Adrenal gland (tissue), 5 donors: ENCODE measurements around the gene DNAAF2.
"Not testable (repeated sequence)": the region's sequence is repeated elsewhere in the genome, so short reads cannot be mapped to it uniquely, and the experiment has no call there.

Source experiments
- POLR2A ChIP-seq, 2 donors: fragments of 450-650 bp; IDR thresholded peaks; one replicate each; pipeline ENCODE4 v1.6.1; 2017; ENCODE audit warnings: antibody characterized with exemption in 2 of 2, mild to moderate bottlenecking in 2 of 2, moderate library complexity in 1 of 2
- TF ChIP-seq, protein P1 (sequence below), 6 experiments: fragments of 450-650 bp in 4 of 6; fragments of 200-600 bp in 2 of 6; sonication (generic) in 1 of 6; IDR thresholded peaks; 1 replicate in 5 of 6; 2 replicates in 1 of 6; pipeline versions ENCODE4 v1.5.1 to v1.8.0; 2016 to 2021; ENCODE audit warnings: antibody characterized with exemption in 6 of 6, mild to moderate bottlenecking in 2 of 6, moderate library complexity in 1 of 6
- donor health status: DM: no; HTN: no; CAD: no.

DNA sequence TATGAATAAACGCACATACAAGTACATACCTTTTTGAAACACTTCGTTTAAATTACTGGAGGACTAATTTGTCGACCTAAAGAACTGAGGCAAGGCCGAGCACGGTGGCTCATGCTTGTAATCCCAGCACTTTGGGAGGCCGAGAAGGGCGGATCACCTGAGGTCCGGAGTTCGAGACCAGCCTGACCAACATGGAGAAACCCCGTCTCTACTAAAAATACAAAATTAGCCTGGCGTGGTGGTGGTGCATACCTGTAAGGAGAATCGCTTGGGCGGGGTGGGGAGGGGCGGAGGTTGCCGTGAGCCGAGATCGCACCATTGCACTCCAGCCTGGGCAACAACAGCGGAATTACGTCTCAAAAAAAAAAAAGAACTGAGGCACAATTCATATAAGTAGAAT is 15.8 kb downstream of the DNAAF2 start:
- TF ChIP-seq, protein P1, sequence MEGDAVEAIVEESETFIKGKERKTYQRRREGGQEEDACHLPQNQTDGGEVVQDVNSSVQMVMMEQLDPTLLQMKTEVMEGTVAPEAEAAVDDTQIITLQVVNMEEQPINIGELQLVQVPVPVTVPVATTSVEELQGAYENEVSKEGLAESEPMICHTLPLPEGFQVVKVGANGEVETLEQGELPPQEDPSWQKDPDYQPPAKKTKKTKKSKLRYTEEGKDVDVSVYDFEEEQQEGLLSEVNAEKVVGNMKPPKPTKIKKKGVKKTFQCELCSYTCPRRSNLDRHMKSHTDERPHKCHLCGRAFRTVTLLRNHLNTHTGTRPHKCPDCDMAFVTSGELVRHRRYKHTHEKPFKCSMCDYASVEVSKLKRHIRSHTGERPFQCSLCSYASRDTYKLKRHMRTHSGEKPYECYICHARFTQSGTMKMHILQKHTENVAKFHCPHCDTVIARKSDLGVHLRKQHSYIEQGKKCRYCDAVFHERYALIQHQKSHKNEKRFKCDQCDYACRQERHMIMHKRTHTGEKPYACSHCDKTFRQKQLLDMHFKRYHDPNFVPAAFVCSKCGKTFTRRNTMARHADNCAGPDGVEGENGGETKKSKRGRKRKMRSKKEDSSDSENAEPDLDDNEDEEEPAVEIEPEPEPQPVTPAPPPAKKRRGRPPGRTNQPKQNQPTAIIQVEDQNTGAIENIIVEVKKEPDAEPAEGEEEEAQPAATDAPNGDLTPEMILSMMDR (IDR thresholded peaks at IDR 0.05) = not testable (repeated sequence)
- TF ChIP-seq POLR2A (IDR thresholded peaks at IDR 0.05) = not testable (repeated sequence)
